Measurements from ENCODE around the gene CNNM1. TPM values are rescaled to one million over a fixed set of nuclear protein-coding genes. Genes with fewer than 3 reads are reported as not detected.

CNNM1 gene
- total and polyA plus RNA-seq, 9 of the 15 experiments (the other 6 are each of a cell fraction or from before 2014, with no cell fraction given), result not detected

DNA sequence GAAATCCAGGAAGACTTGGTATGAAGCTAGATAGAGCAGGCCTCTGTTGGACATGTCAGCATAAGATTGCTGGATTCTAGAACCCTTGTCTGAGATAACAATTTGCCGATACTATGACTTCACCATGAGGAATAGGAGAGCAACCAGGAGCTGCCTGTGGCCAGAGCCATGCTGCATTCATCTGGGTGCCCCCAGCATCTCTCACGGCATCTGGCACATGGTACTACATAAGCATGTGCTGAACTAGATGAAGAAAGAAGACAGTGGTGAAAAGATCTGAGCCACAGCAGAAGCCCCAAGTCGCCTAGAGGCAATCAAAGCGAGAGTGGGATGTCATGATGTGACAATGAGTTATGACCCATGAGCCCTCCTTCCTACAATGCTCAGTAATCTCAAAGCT, 81.7 kb downstream of the CNNM1 start:
- ChIA-PET CTCF (ENCODE audit: low intra/inter-chr PET ratio) (no interaction called here), POLR2A (interaction anchor here (0.6 kb wide), 1 partner anchor 20 kb away, joined by 3 read pairs; the partner anchor contains the start of gene GOT1)
- intact Hi-C loops (cut with micrococcal nuclease) (no loop called here), in situ Hi-C loops (cut with MboI) (no loop called here)
- H3K79me2 ChIP-seq (ENCODE audit: control insufficient read depth, insufficient read depth, low read length), result peaks cover 31% of the 10 kb centered on the region
- BruUV-seq (replicated peaks), result no TSS peak
- no peak overlapping the region for H3K4me3 ChIP-seq
- no peaks in the 10 kb centered on the region for H3K27me3 ChIP-seq (ENCODE audit: control insufficient read depth in 2 of 2, insufficient read depth in 2 of 2, low read length in 2 of 2)
- no peak for DNase-seq (ENCODE audit: extremely low read depth in 1 of 4, low spot score in 3 of 4)
- no peaks in the 10 kb centered on the region for H3K9me1 ChIP-seq (ENCODE audit: control insufficient read depth, insufficient read depth, low read length)
- no peak for FAIRE-seq
- H4K20me1 ChIP-seq (replicated peaks; ENCODE audit: control insufficient read depth, insufficient read depth, low read length), result peaks cover 5% of the 10 kb centered on the region
- H3K27ac ChIP-seq (ENCODE audit: extremely low read depth, low read depth, low read length), result no peak overlapping the region
- TF ChIP-seq ZBTB1 (CRISPR knock-in tag; IDR thresholded peaks at IDR 0.05; ENCODE audit: borderline replicate concordance, low read depth) (no peak), FOS (IDR thresholded peaks at IDR 0.05; ENCODE audit: extremely low read depth, insufficient read length) (no peak), ZNF780A (CRISPR knock-in tag; IDR thresholded peaks at IDR 0.05) (no peak), TFE3 (CRISPR knock-in tag; IDR thresholded peaks at IDR 0.05) (no peak), TCF15 (CRISPR knock-in tag; IDR thresholded peaks at IDR 0.05) (no peak), ZC3H11A (IDR thresholded peaks at IDR 0.05; ENCODE audit: low read depth, low read length) (no peak), PHF21A (IDR thresholded peaks at IDR 0.05; ENCODE audit: borderline replicate concordance, low read depth) (no peak), KDM5B (IDR thresholded peaks at IDR 0.05; ENCODE audit: insufficient replicate concordance, low read depth, low read length) (no peak), ZNF3 (CRISPR knock-in tag; IDR thresholded peaks at IDR 0.05) (no peak)
- ATAC-seq, result peak; percentile 23; the same call in 1 of the 3 replicates
- H2AFZ ChIP-seq (ENCODE audit: low read depth, low read length), result no peak overlapping the region
- no peaks in the 10 kb centered on the region for H3K9me3 ChIP-seq (replicated peaks; ENCODE audit: control insufficient read depth, insufficient read depth, low read depth, low read length)
- no peak overlapping the region for H3K9ac ChIP-seq (ENCODE audit: insufficient read depth in 1 of 2, low read depth in 2 of 2, low read length in 2 of 2)
- no peaks in the 10 kb centered on the region for H3K4me1 ChIP-seq (replicated peaks in 1 of 2; ENCODE audit: control insufficient read depth in 2 of 2, insufficient read depth in 2 of 2, low read length in 2 of 2)
- H3K4me2 ChIP-seq (ENCODE audit: insufficient read depth, low read length), result no peak overlapping the region
- H3K36me3 ChIP-seq (ENCODE audit: control insufficient read depth, insufficient read depth, low read length), result peaks cover 52% of the 10 kb centered on the region; the same call in 2 of the 3 replicates
- WGBS (ENCODE audit: insufficient coverage, low coverage, missing lambda C conversion rate), result 89% methylated on average over 4 of the region's 4 CpGs
